ENCODE data around the gene PPP1R3C. TPM values are rescaled to one million over a fixed set of nuclear protein-coding genes. Genes with fewer than 3 reads are reported as not detected.
A peak's percentile ranks its signal among the peaks of the same experiment; 100 is the strongest.

Gene PPP1R3C
- total RNA-seq, 2 donors from 2014 or later, result 1.9 to 6.5 TPM

DNA sequence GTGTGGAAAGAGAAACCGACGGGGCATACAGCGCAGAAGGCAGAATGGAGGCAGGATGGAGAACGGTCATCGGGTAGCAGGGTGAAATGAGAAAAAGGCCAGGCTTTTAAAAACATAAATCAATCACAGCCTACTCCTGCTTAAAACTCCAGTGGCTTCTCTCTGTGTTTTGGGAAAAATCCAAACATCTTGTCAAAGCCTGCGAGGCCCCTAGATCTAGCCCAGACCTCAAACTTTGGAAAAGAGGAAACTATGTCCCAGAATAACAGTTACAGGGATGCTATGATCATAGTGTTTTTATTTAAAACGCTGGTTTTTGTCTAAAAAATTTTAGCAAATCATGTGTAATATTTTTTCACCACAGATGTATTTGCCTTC, 41.1 kb downstream of the PPP1R3C start:
- no peak for DNase-seq
- Histone ChIP-seq H3K9ac (ENCODE audit: low read depth in 2 of 2, low read length in 2 of 2) (peak overlapping the region in 1 of 2 donors; percentile 21), H3K27ac (peak overlapping the region; percentile 55), H3K36me3 (no peaks in the 10 kb centered on the region), H3K9me3 (no peaks in the 10 kb centered on the region), H3K4me1 (peaks cover 12% of the 10 kb centered on the region), H3K4me3 (no peak overlapping the region), H3K27me3 (no peaks in the 10 kb centered on the region)
- TF ChIP-seq CTCF (IDR thresholded peaks at IDR 0.05), result no peak
- intact Hi-C loops (cut with DNase I), result no loop called here

DNA sequence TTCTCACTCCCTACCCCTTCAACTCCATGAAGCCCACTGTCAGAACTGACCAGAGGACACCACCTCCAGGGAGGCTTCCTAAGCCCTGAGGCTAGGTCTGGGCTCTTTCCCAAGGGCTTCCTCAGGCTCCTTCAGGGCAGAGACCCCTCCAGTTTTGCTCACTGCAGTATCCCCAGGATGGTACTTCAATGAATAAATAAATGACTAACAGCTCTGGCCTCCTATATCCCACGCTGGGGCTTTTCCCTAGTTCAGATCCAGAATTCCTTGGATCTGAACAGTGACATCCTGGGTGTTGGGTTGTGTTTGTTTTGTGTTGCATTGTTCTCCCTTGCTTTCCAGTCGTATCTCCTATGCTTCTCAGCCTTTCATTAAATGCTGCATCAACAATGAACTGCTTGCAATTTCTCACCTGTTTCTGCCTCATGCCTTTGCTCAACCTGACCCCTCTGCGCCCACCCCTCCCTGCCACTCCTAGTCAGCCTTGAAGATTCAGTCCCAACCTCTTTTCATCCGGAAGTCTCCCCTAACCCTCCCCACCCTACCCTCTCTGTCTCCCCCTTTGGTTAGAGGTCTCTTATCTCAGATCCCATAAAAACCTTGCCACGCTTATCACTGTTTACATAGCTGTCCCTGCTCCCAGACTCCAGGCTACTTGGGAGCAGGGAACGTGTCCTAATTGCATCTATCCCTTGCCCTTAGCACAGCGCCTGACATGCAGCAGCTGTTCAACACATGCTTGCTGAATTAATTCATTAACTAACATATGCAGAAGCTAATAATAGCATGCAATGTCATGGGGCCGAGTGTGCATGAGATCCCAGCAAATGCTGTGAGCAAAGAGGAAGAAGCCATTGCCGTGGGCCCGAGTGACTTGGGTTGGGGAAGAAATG, 41.7 kb downstream of the PPP1R3C start:
- no peak overlapping the region for H3K4me3 ChIP-seq
- no peaks in the 10 kb centered on the region for H3K9me3 ChIP-seq
- peak overlapping the region in 1 of 2 donors; percentile 21 for H3K9ac ChIP-seq (ENCODE audit: low read depth in 2 of 2, low read length in 2 of 2)
- H3K4me1 ChIP-seq, result peaks cover 12% of the 10 kb centered on the region
- peak; percentile 57 for DNase-seq
- no peaks in the 10 kb centered on the region for H3K36me3 ChIP-seq
- no peak for TF ChIP-seq CTCF (IDR thresholded peaks at IDR 0.05)
- no peaks in the 10 kb centered on the region for H3K27me3 ChIP-seq
- H3K27ac ChIP-seq, result peak overlapping the region; percentile 55
- intact Hi-C loops (cut with DNase I), result no loop called here

- Histone ChIP-seq H3K9me3 (no peaks in the 10 kb centered on the region), H3K27me3 (no peaks in the 10 kb centered on the region), H3K9ac (ENCODE audit: low read depth in 2 of 2, low read length in 2 of 2) (peak overlapping the region in 1 of 2 donors; percentile 17), H3K4me1 (peaks cover 12% of the 10 kb centered on the region), H3K27ac (peak overlapping the region; percentile 55), H3K4me3 (no peak overlapping the region), H3K36me3 (no peaks in the 10 kb centered on the region)
- no peak for TF ChIP-seq CTCF (IDR thresholded peaks at IDR 0.05)
- peak; percentile 36 for DNase-seq
- intact Hi-C loops (cut with DNase I), result no loop called here
These were observed 42.5 kb downstream of the PPP1R3C start for GRCh38 chr10:91590142-91590903.

GRCh38 chr10:91589658-91590035, 43.2 kb downstream of the PPP1R3C start:
- no peak for TF ChIP-seq CTCF (IDR thresholded peaks at IDR 0.05)

DNA sequence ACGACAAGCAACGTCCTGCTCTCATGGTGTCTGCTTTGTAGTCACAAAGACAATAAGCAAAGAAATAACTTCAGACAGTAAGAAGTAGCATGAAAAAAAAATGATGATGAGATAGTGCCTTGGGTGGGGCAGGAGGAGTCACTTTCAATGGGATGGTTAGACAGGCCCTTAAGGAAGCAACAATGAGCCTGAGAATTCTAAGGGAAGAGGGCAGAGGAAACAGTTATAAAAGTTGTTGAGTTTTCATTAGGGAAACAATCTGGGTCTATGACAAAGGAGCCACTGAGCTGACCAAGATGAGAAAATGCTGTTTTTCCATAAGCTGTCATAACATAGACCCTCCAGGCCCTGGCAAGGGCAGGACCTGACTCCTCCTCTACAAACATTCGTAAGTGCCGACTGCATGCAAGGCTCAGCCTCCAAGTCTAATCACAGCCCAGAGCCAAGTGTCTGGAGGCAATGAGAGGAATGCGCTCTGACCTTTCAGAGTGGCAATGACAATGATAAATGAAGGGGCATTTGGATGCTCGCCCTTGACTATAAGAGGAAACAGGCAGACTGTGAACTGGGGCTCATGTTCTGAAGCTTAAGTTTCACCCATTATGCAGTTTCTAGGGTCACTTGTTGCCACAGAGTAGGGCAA, 43.7 kb downstream of the PPP1R3C start:
- intact Hi-C loops (cut with DNase I), result no loop called here
- Histone ChIP-seq H3K36me3 (no peaks in the 10 kb centered on the region), H3K27ac (peak overlapping the region; percentile 36), H3K9me3 (no peaks in the 10 kb centered on the region), H3K4me1 (peaks cover 12% of the 10 kb centered on the region), H3K9ac (ENCODE audit: low read depth in 2 of 2, low read length in 2 of 2) (no peak overlapping the region), H3K27me3 (no peaks in the 10 kb centered on the region), H3K4me3 (no peak overlapping the region)
- no peak for DNase-seq
- TF ChIP-seq CTCF (IDR thresholded peaks at IDR 0.05), result no peak

More at GRCh38 chr10:91589658-91590035, 43.2 kb downstream of the PPP1R3C start:
- DNase-seq, result no peak
- Histone ChIP-seq H3K27ac (no peak overlapping the region), H3K27me3 (no peaks in the 10 kb centered on the region), H3K4me1 (peaks cover 12% of the 10 kb centered on the region), H3K36me3 (no peaks in the 10 kb centered on the region), H3K4me3 (no peak overlapping the region), H3K9me3 (no peaks in the 10 kb centered on the region), H3K9ac (ENCODE audit: low read depth in 2 of 2, low read length in 2 of 2) (no peak overlapping the region)
- intact Hi-C loops (cut with DNase I), result no loop called here

Measured in colonic mucosa (tissue), 4 donors.